GM21786 (cell line): ENCODE results near the gene MDM2.
"Not testable (repeated sequence)": the region's sequence is repeated elsewhere in the genome, so short reads cannot be mapped to it uniquely, and the experiment has no call there.

ENCODE experiments used
- ATAC-seq: cut with Tn5 transposase; IDR thresholded peaks from one replicate; pipeline ENCODE4 v1.9.1; 2021; ENCODE audit not compliant: unreplicated experiment

Gene MDM2

GRCh38 chr12:68805592-68806120 is 2.3 kb upstream of the MDM2 start:
- ATAC-seq: no peak

- ATAC-seq: no peak
Observed at GRCh38 chr12:68806488-68807237, 1.3 kb upstream of the MDM2 start.

GRCh38 chr12:68807274-68807575 is 752 bp upstream of the MDM2 start:
- ATAC-seq: not testable (repeated sequence)

GRCh38 chr12:68808388-68809189 is 612 bp downstream of the MDM2 start:
- ATAC-seq: peak; percentile 55

- no peak for ATAC-seq
Observed at GRCh38 chr12:68809190-68810026, 1.4 kb downstream of the MDM2 start.

GRCh38 chr12:68810027-68810389 is 2.0 kb downstream of the MDM2 start:
- not testable (repeated sequence) for ATAC-seq

- ATAC-seq: not testable (repeated sequence)
Observed at GRCh38 chr12:68811573-68811972, 3.6 kb downstream of the MDM2 start.

- no peak for ATAC-seq
Observed at GRCh38 chr12:68812553-68813241, 4.7 kb downstream of the MDM2 start.

GRCh38 chr12:68813242-68813593 is 5.2 kb downstream of the MDM2 start:
- ATAC-seq: no peak

- no peak for ATAC-seq
Observed at GRCh38 chr12:68814490-68815231, 6.7 kb downstream of the MDM2 start.

- ATAC-seq: no peak
Observed at GRCh38 chr12:68815232-68815927, 7.4 kb downstream of the MDM2 start.

- ATAC-seq: no peak
Observed at GRCh38 chr12:68815928-68816800, 8.2 kb downstream of the MDM2 start.

- not testable (repeated sequence) for ATAC-seq
Observed at GRCh38 chr12:68819481-68819880, 11.5 kb downstream of the MDM2 start.

- no peak for ATAC-seq
Observed at GRCh38 chr12:68821357-68822188, 13.6 kb downstream of the MDM2 start.

- no peak for ATAC-seq
Observed at GRCh38 chr12:68823696-68824095, 15.7 kb downstream of the MDM2 start.

- no peak for ATAC-seq
Observed at GRCh38 chr12:68824131-68824530, 16.2 kb downstream of the MDM2 start.

GRCh38 chr12:68824597-68825250 is 16.7 kb downstream of the MDM2 start:
- no peak for ATAC-seq
